ENCODE data around the gene C5AR2.
A peak's percentile ranks its signal among the peaks of the same experiment; 100 is the strongest.

C5AR2 gene

GRCh38 chr19:47323409-47323808 lies 8.6 kb upstream of the C5AR2 start:
- H3K4me3 ChIP-seq (ENCODE audit: insufficient read depth in 1 of 2, low read depth in 1 of 2, low read length in 2 of 2) = no peak overlapping the region
- DNase-seq = no peak
- H3K23ac ChIP-seq (ENCODE audit: low read length in 2 of 2) = no peak overlapping the region
- no peaks in the 10 kb centered on the region for H3K36me3 ChIP-seq (ENCODE audit: control insufficient read depth in 1 of 2, insufficient read depth in 2 of 2, low read depth in 1 of 2, low read length in 2 of 2)
- no peak overlapping the region for H4K91ac ChIP-seq (ENCODE audit: low read length)
- no peak overlapping the region for H3K4ac ChIP-seq (ENCODE audit: low read depth in 1 of 2, low read length in 2 of 2)
- H2AK5ac ChIP-seq (ENCODE audit: low read length, severe bottlenecking) = no peak overlapping the region
- H4K8ac ChIP-seq (ENCODE audit: low read length) = no peak overlapping the region
- no peak overlapping the region for H3K27ac ChIP-seq (ENCODE audit: low read length, poor library complexity, severe bottlenecking)
- no peaks in the 10 kb centered on the region for H3K9me3 ChIP-seq (ENCODE audit: control insufficient read depth, low read length)
- H3K79me1 ChIP-seq (replicated peaks; ENCODE audit: low read length, poor library complexity, severe bottlenecking) = no peaks in the 10 kb centered on the region
- no peak overlapping the region for H2BK120ac ChIP-seq (ENCODE audit: low read depth, low read length)
- H3K4me2 ChIP-seq (ENCODE audit: low read length, poor library complexity, severe bottlenecking) = no peak overlapping the region
- no peak overlapping the region for H2BK5ac ChIP-seq (ENCODE audit: low read depth, low read length, poor library complexity, severe bottlenecking)
- H3K9ac ChIP-seq (ENCODE audit: low read length) = no peak overlapping the region
- peaks cover 9 to 24% of the 10 kb centered on the region in 2 experiments for H3K27me3 ChIP-seq (ENCODE audit: control insufficient read depth in 1 of 2, insufficient read depth in 1 of 2, low read length in 2 of 2)
- no peak overlapping the region for H2AFZ ChIP-seq (ENCODE audit: low read depth, low read length)
- WGBS = 88% methylated on average over 8 of the region's 8 CpGs
- H3K18ac ChIP-seq (ENCODE audit: low read depth in 1 of 2, low read length in 2 of 2) = no peak overlapping the region
- no peak overlapping the region for H3K14ac ChIP-seq (ENCODE audit: low read length in 2 of 2)
- H2BK12ac ChIP-seq (ENCODE audit: low read length in 2 of 2) = no peak overlapping the region
- no peaks in the 10 kb centered on the region for H3K4me1 ChIP-seq (ENCODE audit: control insufficient read depth, insufficient read depth, low read depth, low read length)
- no peak overlapping the region for H2BK15ac ChIP-seq (ENCODE audit: low read depth, poor library complexity, severe bottlenecking)

GRCh38 chr19:47323872-47324271 lies 8.1 kb upstream of the C5AR2 start:
- no peak overlapping the region for H3K18ac ChIP-seq (ENCODE audit: low read depth in 1 of 2, low read length in 2 of 2)
- no peak for DNase-seq
- H2BK12ac ChIP-seq (ENCODE audit: low read length in 2 of 2) = peak overlapping the region in 1 of 2 experiments; percentile 31
- no peak overlapping the region for H3K4me2 ChIP-seq (ENCODE audit: low read length, poor library complexity, severe bottlenecking)
- 91% methylated on average over 12 of the region's 12 CpGs for WGBS
- peaks cover 9 to 24% of the 10 kb centered on the region in 2 experiments for H3K27me3 ChIP-seq (ENCODE audit: control insufficient read depth in 1 of 2, insufficient read depth in 1 of 2, low read length in 2 of 2)
- no peak overlapping the region for H4K91ac ChIP-seq (ENCODE audit: low read length)
- no peak overlapping the region for H3K23ac ChIP-seq (ENCODE audit: low read length in 2 of 2)
- H3K4me3 ChIP-seq (ENCODE audit: insufficient read depth in 1 of 2, low read depth in 1 of 2, low read length in 2 of 2) = no peak overlapping the region
- no peak overlapping the region for H2AK5ac ChIP-seq (ENCODE audit: low read length, severe bottlenecking)
- H3K36me3 ChIP-seq (ENCODE audit: control insufficient read depth in 1 of 2, insufficient read depth in 2 of 2, low read depth in 1 of 2, low read length in 2 of 2) = no peaks in the 10 kb centered on the region
- no peaks in the 10 kb centered on the region for H3K4me1 ChIP-seq (ENCODE audit: control insufficient read depth, insufficient read depth, low read depth, low read length)
- H2BK15ac ChIP-seq (ENCODE audit: low read depth, poor library complexity, severe bottlenecking) = no peak overlapping the region
- H3K9me3 ChIP-seq (ENCODE audit: control insufficient read depth, low read length) = no peaks in the 10 kb centered on the region
- no peak overlapping the region for H4K8ac ChIP-seq (ENCODE audit: low read length)
- H2BK120ac ChIP-seq (ENCODE audit: low read depth, low read length) = no peak overlapping the region
- H3K4ac ChIP-seq (ENCODE audit: low read depth in 1 of 2, low read length in 2 of 2) = no peak overlapping the region
- no peaks in the 10 kb centered on the region for H3K79me1 ChIP-seq (replicated peaks; ENCODE audit: low read length, poor library complexity, severe bottlenecking)
- H2AFZ ChIP-seq (ENCODE audit: low read depth, low read length) = no peak overlapping the region
- H2BK5ac ChIP-seq (ENCODE audit: low read depth, low read length, poor library complexity, severe bottlenecking) = no peak overlapping the region
- no peak overlapping the region for H3K27ac ChIP-seq (ENCODE audit: low read length, poor library complexity, severe bottlenecking)
- peak overlapping the region in 1 of 2 experiments; percentile 55 for H3K14ac ChIP-seq (ENCODE audit: low read length in 2 of 2)
- no peak overlapping the region for H3K9ac ChIP-seq (ENCODE audit: low read length)

- H3K27me3 ChIP-seq (ENCODE audit: control insufficient read depth in 1 of 2, insufficient read depth in 1 of 2, low read length in 2 of 2) = peaks cover 9 to 24% of the 10 kb centered on the region in 2 experiments
- no peak overlapping the region for H2BK120ac ChIP-seq (ENCODE audit: low read depth, low read length)
- H3K27ac ChIP-seq (ENCODE audit: low read length, poor library complexity, severe bottlenecking) = no peak overlapping the region
- H3K36me3 ChIP-seq (ENCODE audit: control insufficient read depth in 1 of 2, insufficient read depth in 2 of 2, low read depth in 1 of 2, low read length in 2 of 2) = no peaks in the 10 kb centered on the region
- no peak overlapping the region for H3K4ac ChIP-seq (ENCODE audit: low read depth in 1 of 2, low read length in 2 of 2)
- H3K4me2 ChIP-seq (ENCODE audit: low read length, poor library complexity, severe bottlenecking) = no peak overlapping the region
- no peak overlapping the region for H3K14ac ChIP-seq (ENCODE audit: low read length in 2 of 2)
- no peak overlapping the region for H4K91ac ChIP-seq (ENCODE audit: low read length)
- H3K18ac ChIP-seq (ENCODE audit: low read depth in 1 of 2, low read length in 2 of 2) = no peak overlapping the region
- H3K4me3 ChIP-seq (ENCODE audit: insufficient read depth in 1 of 2, low read depth in 1 of 2, low read length in 2 of 2) = no peak overlapping the region
- WGBS = 69% methylated on average over 8 of the region's 9 CpGs
- H3K4me1 ChIP-seq (ENCODE audit: control insufficient read depth, insufficient read depth, low read depth, low read length) = no peaks in the 10 kb centered on the region
- no peak overlapping the region for H2AK5ac ChIP-seq (ENCODE audit: low read length, severe bottlenecking)
- H2BK5ac ChIP-seq (ENCODE audit: low read depth, low read length, poor library complexity, severe bottlenecking) = no peak overlapping the region
- no peak overlapping the region for H2BK15ac ChIP-seq (ENCODE audit: low read depth, poor library complexity, severe bottlenecking)
- no peak for DNase-seq
- no peaks in the 10 kb centered on the region for H3K9me3 ChIP-seq (ENCODE audit: control insufficient read depth, low read length)
- no peak overlapping the region for H3K23ac ChIP-seq (ENCODE audit: low read length in 2 of 2)
- H4K8ac ChIP-seq (ENCODE audit: low read length) = no peak overlapping the region
- no peaks in the 10 kb centered on the region for H3K79me1 ChIP-seq (replicated peaks; ENCODE audit: low read length, poor library complexity, severe bottlenecking)
- H2AFZ ChIP-seq (ENCODE audit: low read depth, low read length) = no peak overlapping the region
- no peak overlapping the region for H2BK12ac ChIP-seq (ENCODE audit: low read length in 2 of 2)
- H3K9ac ChIP-seq (ENCODE audit: low read length) = no peak overlapping the region
Observed at GRCh38 chr19:47324502-47324901, 7.5 kb upstream of the C5AR2 start.

- H2AFZ ChIP-seq (ENCODE audit: low read depth, low read length) = no peak overlapping the region
- no peak overlapping the region for H2BK15ac ChIP-seq (ENCODE audit: low read depth, poor library complexity, severe bottlenecking)
- WGBS = 69% methylated on average over 8 of the region's 9 CpGs
- H2AK5ac ChIP-seq (ENCODE audit: low read length, severe bottlenecking) = no peak overlapping the region
- no peaks in the 10 kb centered on the region for H3K79me1 ChIP-seq (replicated peaks; ENCODE audit: low read length, poor library complexity, severe bottlenecking)
- no peak overlapping the region for H2BK120ac ChIP-seq (ENCODE audit: low read depth, low read length)
- H4K91ac ChIP-seq (ENCODE audit: low read length) = no peak overlapping the region
- no peak overlapping the region for H3K4ac ChIP-seq (ENCODE audit: low read depth in 1 of 2, low read length in 2 of 2)
- H3K4me3 ChIP-seq (ENCODE audit: insufficient read depth in 1 of 2, low read depth in 1 of 2, low read length in 2 of 2) = no peak overlapping the region
- H2BK12ac ChIP-seq (ENCODE audit: low read length in 2 of 2) = no peak overlapping the region
- H2BK5ac ChIP-seq (ENCODE audit: low read depth, low read length, poor library complexity, severe bottlenecking) = no peak overlapping the region
- H3K14ac ChIP-seq (ENCODE audit: low read length in 2 of 2) = no peak overlapping the region
- no peaks in the 10 kb centered on the region for H3K9me3 ChIP-seq (ENCODE audit: control insufficient read depth, low read length)
- peaks cover 2 to 13% of the 10 kb centered on the region in 2 experiments for H3K27me3 ChIP-seq (ENCODE audit: control insufficient read depth in 1 of 2, insufficient read depth in 1 of 2, low read length in 2 of 2)
- H3K4me1 ChIP-seq (ENCODE audit: control insufficient read depth, insufficient read depth, low read depth, low read length) = no peaks in the 10 kb centered on the region
- H3K23ac ChIP-seq (ENCODE audit: low read length in 2 of 2) = no peak overlapping the region
- peak overlapping the region; percentile 92 for H4K8ac ChIP-seq (ENCODE audit: low read length)
- DNase-seq = peak; percentile 65
- peak overlapping the region in 1 of 2 experiments; percentile 70 for H3K18ac ChIP-seq (ENCODE audit: low read depth in 1 of 2, low read length in 2 of 2)
- H3K36me3 ChIP-seq (ENCODE audit: control insufficient read depth in 1 of 2, insufficient read depth in 2 of 2, low read depth in 1 of 2, low read length in 2 of 2) = no peaks in the 10 kb centered on the region
- H3K9ac ChIP-seq (ENCODE audit: low read length) = no peak overlapping the region
- H3K4me2 ChIP-seq (ENCODE audit: low read length, poor library complexity, severe bottlenecking) = no peak overlapping the region
- H3K27ac ChIP-seq (ENCODE audit: low read length, poor library complexity, severe bottlenecking) = no peak overlapping the region
Observed at GRCh38 chr19:47330466-47330869, 1.5 kb upstream of the C5AR2 start.
